ENCODE measurements around the gene SRP14. TPM values are rescaled to one million over a fixed set of nuclear protein-coding genes. Genes with fewer than 3 reads are reported as not detected.

The SRP14 gene
- total and polyA plus RNA-seq, 9 of the 15 experiments (the other 6 are each of a cell fraction or from before 2014, with no cell fraction given) = 161 to 1,097 (median 402) TPM

- TF ChIP-seq EP400 (IDR thresholded peaks at IDR 0.05) = peak; percentile 36; the same call in 1 of the 2 replicates
- no peak for TF ChIP-seq KLF13 (tag; IDR thresholded peaks at IDR 0.05; ENCODE audit: borderline replicate concordance, low read depth)
- no peak for TF ChIP-seq NCOA1 (IDR thresholded peaks at IDR 0.05; ENCODE audit: low read depth)
- peak; percentile 46 for TF ChIP-seq CXXC5 (CRISPR knock-in tag; IDR thresholded peaks at IDR 0.05)
- 0 out of 2 replicates have a peak, but pooled peaks have one; percentile 34 for TF ChIP-seq SMARCC2 (IDR thresholded peaks at IDR 0.05; ENCODE audit: low read depth)
- peak; percentile 63; the same call in 1 of the 2 replicates for TF ChIP-seq SMAD4 (CRISPR knock-in tag; conservative IDR thresholded peaks at IDR 0.05)
- TF ChIP-seq MAZ (CRISPR knock-in tag; conservative IDR thresholded peaks at IDR 0.05 in 1 of 2, IDR thresholded peaks at IDR 0.05 in 1 of 2) = 0 out of 4 replicates have a peak, but pooled peaks of 1 of the 2 experiments have one; percentile 24
- no peak for TF ChIP-seq ZNF274 (IDR thresholded peaks at IDR 0.05; ENCODE audit: borderline replicate concordance, low read depth, low read length)
- TF ChIP-seq, protein P1, sequence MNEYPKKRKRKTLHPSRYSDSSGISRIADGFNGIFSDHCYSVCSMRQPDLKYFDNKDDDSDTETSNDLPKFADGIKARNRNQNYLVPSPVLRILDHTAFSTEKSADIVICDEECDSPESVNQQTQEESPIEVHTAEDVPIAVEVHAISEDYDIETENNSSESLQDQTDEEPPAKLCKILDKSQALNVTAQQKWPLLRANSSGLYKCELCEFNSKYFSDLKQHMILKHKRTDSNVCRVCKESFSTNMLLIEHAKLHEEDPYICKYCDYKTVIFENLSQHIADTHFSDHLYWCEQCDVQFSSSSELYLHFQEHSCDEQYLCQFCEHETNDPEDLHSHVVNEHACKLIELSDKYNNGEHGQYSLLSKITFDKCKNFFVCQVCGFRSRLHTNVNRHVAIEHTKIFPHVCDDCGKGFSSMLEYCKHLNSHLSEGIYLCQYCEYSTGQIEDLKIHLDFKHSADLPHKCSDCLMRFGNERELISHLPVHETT (CRISPR knock-in tag; conservative IDR thresholded peaks at IDR 0.05 in 1 of 2, IDR thresholded peaks at IDR 0.05 in 1 of 2) = peak in 1 of 2 experiments; percentile 61; a peak in 1 of 4 replicates
- TF ChIP-seq RCOR1 (IDR thresholded peaks at IDR 0.05; ENCODE audit: borderline replicate concordance in 1 of 2, low read depth in 2 of 2, low read length in 2 of 2) = 0 out of 4 replicates have a peak, but pooled peaks of 1 of the 2 experiments have one; percentile 9
- TF ChIP-seq, protein P2, sequence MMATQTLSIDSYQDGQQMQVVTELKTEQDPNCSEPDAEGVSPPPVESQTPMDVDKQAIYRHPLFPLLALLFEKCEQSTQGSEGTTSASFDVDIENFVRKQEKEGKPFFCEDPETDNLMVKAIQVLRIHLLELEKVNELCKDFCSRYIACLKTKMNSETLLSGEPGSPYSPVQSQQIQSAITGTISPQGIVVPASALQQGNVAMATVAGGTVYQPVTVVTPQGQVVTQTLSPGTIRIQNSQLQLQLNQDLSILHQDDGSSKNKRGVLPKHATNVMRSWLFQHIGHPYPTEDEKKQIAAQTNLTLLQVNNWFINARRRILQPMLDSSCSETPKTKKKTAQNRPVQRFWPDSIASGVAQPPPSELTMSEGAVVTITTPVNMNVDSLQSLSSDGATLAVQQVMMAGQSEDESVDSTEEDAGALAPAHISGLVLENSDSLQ (IDR thresholded peaks at IDR 0.05) = no peak
- peak; percentile 65 for TF ChIP-seq TAF9B (IDR thresholded peaks at IDR 0.05; ENCODE audit: partially characterized antibody)
- TF ChIP-seq, protein P3, sequence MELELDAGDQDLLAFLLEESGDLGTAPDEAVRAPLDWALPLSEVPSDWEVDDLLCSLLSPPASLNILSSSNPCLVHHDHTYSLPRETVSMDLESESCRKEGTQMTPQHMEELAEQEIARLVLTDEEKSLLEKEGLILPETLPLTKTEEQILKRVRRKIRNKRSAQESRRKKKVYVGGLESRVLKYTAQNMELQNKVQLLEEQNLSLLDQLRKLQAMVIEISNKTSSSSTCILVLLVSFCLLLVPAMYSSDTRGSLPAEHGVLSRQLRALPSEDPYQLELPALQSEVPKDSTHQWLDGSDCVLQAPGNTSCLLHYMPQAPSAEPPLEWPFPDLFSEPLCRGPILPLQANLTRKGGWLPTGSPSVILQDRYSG (tag; conservative IDR thresholded peaks at IDR 0.05; ENCODE audit: low read depth) = peak; percentile 63; the same call in 1 of the 2 replicates
- peak in 1 of 2 experiments; percentile 51; a peak in 1 of 4 replicates for TF ChIP-seq HDAC1 (IDR thresholded peaks at IDR 0.05)
- 0 out of 2 replicates have a peak, but pooled peaks have one; percentile 45 for TF ChIP-seq NFRKB (IDR thresholded peaks at IDR 0.05; ENCODE audit: low read depth)
- TF ChIP-seq ZNF507 (tag; conservative IDR thresholded peaks at IDR 0.05) = no peak
- TF ChIP-seq ID3 (CRISPR knock-in tag; IDR thresholded peaks at IDR 0.05) = no peak
- peak; percentile 22; the same call in 1 of the 2 replicates for TF ChIP-seq ID3 (tag; IDR thresholded peaks at IDR 0.05)
- TF ChIP-seq MYBL2 (IDR thresholded peaks at IDR 0.05; ENCODE audit: low read depth) = no peak
- no peak for TF ChIP-seq MYBL2 (CRISPR knock-in tag; IDR thresholded peaks at IDR 0.05; ENCODE audit: borderline replicate concordance)
- TF ChIP-seq ZNF311 (CRISPR knock-in tag; IDR thresholded peaks at IDR 0.05) = 0 out of 2 replicates have a peak, but pooled peaks have one; percentile 31
These were observed 36.5 kb upstream of the SRP14 start (continued) for GRCh38 chr15:40075298-40076044.

All from K562 (cell line).